Spleen (tissue), 11 donors: ENCODE data around the gene KMT2D. TPM values are rescaled to one million over a fixed set of nuclear protein-coding genes. Genes with fewer than 3 reads are reported as not detected.

Source experiments
- DNase-seq: peaks from one replicate; pipeline ENCODE4 v3.0.0-alpha.2; 2020
- H3K27ac ChIP-seq, 8 donors: fragments of 200-600 bp; sonication (generic) in 7 of 8; 1 replicate in 4 of 8; 2 replicates in 4 of 8; pipeline versions ENCODE4 v1.5.0 to v1.8.0; 2016 to 2021; ENCODE audit warnings: inconsistent platforms in 4 of 8, mild to moderate bottlenecking in 4 of 8, moderate library complexity in 1 of 8
- H3K27me3 ChIP-seq, 7 donors: fragments of 200-600 bp; sonication (generic) in 6 of 7; replicated peaks in 1 of 7; 1 replicate in 4 of 7; 2 replicates in 3 of 7; pipeline versions ENCODE4 v1.5.0 to v1.8.0; 2016 to 2021; ENCODE audit warnings: inconsistent platforms in 3 of 7, mild to moderate bottlenecking in 1 of 7
- H3K36me3 ChIP-seq, 6 donors: fragments of 200-600 bp; sonication (generic) in 5 of 6; 1 replicate in 4 of 6; 2 replicates in 2 of 6; pipeline versions ENCODE4 v1.5.0 to v1.8.0; 2016 to 2021; ENCODE audit warnings: inconsistent platforms in 2 of 6
- H3K4me1 ChIP-seq, 6 donors: fragments of 200-600 bp; sonication (generic) in 5 of 6; 1 replicate in 3 of 6; 2 replicates in 3 of 6; pipeline versions ENCODE4 v1.5.0 to v1.8.0; 2016 to 2021; ENCODE audit warnings: inconsistent platforms in 3 of 6
- H3K4me3 ChIP-seq, 8 donors: fragments of 200-600 bp; sonication (generic) in 7 of 8; 1 replicate in 4 of 8; 2 replicates in 4 of 8; pipeline versions ENCODE4 v1.5.0 to v1.8.0; 2016 to 2021; ENCODE audit warnings: inconsistent platforms in 4 of 8, mild to moderate bottlenecking in 4 of 8, moderate library complexity in 2 of 8
- H3K9me3 ChIP-seq, 8 donors: fragments of 200-600 bp; sonication (generic) in 7 of 8; 1 replicate in 4 of 8; 2 replicates in 4 of 8; pipeline versions ENCODE4 v1.5.0 to v1.8.0; 2016 to 2021; ENCODE audit warnings: inconsistent platforms in 4 of 8
- POLR2A ChIP-seq, 3 donors: fragments of 450-650 bp; IDR thresholded peaks; one replicate each; pipeline ENCODE4 v1.5.1; 2017; ENCODE audit warnings: antibody characterized with exemption in 3 of 3, mild to moderate bottlenecking in 1 of 3
- POLR2AphosphoS5 ChIP-seq, 3 donors: sonication (generic); formaldehyde crosslinking; IDR thresholded peaks; one replicate each; pipeline ENCODE4 v1.5.1; 2017; ENCODE audit warnings: antibody characterized with exemption in 3 of 3
- WGBS, 5 donors: extraction: QIAGEN DNeasy Blood & Tissue Kit in 3 of 5; methylation state at CpG; one replicate each; pipeline versions ENCODE4 v1.1.5 to v1.1.7; 2013 to 2018; 5-methylcytosine and 5-hydroxymethylcytosine counted together
- intact Hi-C: fragments of 100-400 bp; cut with DNase I; formaldehyde crosslinking; loops from one replicate; pipeline ENCODE4 v1.15.0; 2023; ENCODE audit warnings: low total_unique reads
- polyA plus RNA-seq, 3 donors: library from polyadenylated mRNA; stranded (reverse); fragments of 200-250 nt; gene quantifications; one replicate each; pipeline ENCODE4 v1.2.1, GENCODE V29; 2013
- total RNA-seq, 7 donors: library from RNA; depleted of rRNA in 3 of 7; stranded (reverse); fragments of >200 nt in 3 of 7; fragmentation: NEBNext Ultra II Directional in 4 of 7; extraction: Animal tissue kit (Norgen Biotek cat#: 25700) in 4 of 7; gene quantifications; one replicate each; pipeline versions ENCODE4 v1.1.0 to v1.2.1, GENCODE V29; 2016 to 2021
- TF ChIP-seq, protein P1 (sequence below), 11 experiments: fragments of 200-600 bp in 7 of 11; fragments of 450-650 bp in 4 of 11; sonication (generic) in 4 of 11; IDR thresholded peaks in 8 of 11; conservative IDR thresholded peaks in 3 of 11; 1 replicate in 7 of 11; 2 replicates in 4 of 11; pipeline versions ENCODE4 v1.4.0 to v1.8.0; 2016 to 2021; ENCODE audit warnings: antibody characterized with exemption in 11 of 11, inconsistent platforms in 4 of 11, mild to moderate bottlenecking in 1 of 11
- donor health status: healthy with polysubstance abuse.
- donor health status: DM: no; HTN: no; CAD: no; lungs with moderate emphysema.
- donor health status: DM: no; HTN: no; CAD: no.
- donor health status: Bipolar disorder and iron deficiency.
- donor health status: healthy.
- donor health status: DM: no; HTN: no; CAD: no.
- donor health status: DM: yes; HTN: yes; CAD: no.

The KMT2D gene
- total and polyA plus RNA-seq, 10 donors = 5.1 to 172 (median 140) TPM

DNA sequence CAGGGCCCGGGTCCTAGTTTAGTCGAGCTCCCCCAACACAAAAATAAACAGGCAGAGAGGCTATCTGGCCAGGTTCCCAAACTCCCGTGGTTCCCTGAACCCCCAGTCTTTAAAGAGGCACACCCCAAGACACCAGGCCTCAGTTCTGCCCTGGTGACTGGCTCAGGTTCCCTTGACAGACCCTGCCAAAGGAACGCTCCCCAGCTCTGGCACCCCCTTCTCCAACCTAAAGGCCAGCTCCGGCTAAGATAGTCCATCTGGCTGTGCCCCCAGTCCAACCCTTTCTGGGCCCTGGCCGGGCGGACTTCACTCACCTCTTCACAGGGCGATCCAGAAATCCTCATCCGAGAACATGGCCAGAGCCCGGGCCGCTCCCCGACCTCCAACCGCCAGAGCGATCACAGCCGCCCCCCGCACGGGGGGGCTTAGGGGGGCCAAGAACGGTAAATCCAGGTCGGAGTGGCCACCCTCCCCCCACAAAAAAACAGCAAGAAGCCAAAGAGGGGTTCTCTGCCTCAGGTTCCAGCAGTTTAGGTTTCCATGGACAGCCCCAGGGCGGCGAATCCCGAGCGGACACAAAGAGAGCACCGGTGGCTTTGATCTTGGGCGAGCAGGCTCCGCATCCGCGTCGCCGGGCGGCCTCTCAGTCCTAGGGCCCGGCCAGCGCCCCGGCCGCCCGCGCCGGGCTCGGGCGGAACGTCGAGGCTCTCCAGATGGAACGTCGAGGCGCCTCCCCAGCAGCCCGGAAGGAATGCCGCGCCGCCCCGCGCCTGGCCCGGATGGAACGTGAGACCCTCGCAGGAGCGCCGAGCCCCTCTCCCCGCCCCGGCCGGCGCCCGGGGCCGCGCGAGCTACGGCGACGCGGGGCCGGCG is 1.1 kb downstream of the KMT2D start:
- DNase-seq = peak; percentile 88
- intact Hi-C loops = loop anchor here (10.0 kb wide), 1 partner anchor 65 kb away; no protein-coding TSS in a partner anchor
- no peaks in the 10 kb centered on the region for H3K9me3 ChIP-seq
- WGBS, 5 donors = 0 to 1% (median 0%) methylated on average over 24 to 70 of the region's 70 CpGs
- TF ChIP-seq POLR2AphosphoS5 (IDR thresholded peaks at IDR 0.05) = peak in 1 of 3 donors; percentile 9
- TF ChIP-seq, protein P1, sequence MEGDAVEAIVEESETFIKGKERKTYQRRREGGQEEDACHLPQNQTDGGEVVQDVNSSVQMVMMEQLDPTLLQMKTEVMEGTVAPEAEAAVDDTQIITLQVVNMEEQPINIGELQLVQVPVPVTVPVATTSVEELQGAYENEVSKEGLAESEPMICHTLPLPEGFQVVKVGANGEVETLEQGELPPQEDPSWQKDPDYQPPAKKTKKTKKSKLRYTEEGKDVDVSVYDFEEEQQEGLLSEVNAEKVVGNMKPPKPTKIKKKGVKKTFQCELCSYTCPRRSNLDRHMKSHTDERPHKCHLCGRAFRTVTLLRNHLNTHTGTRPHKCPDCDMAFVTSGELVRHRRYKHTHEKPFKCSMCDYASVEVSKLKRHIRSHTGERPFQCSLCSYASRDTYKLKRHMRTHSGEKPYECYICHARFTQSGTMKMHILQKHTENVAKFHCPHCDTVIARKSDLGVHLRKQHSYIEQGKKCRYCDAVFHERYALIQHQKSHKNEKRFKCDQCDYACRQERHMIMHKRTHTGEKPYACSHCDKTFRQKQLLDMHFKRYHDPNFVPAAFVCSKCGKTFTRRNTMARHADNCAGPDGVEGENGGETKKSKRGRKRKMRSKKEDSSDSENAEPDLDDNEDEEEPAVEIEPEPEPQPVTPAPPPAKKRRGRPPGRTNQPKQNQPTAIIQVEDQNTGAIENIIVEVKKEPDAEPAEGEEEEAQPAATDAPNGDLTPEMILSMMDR (IDR thresholded peaks at IDR 0.05 in 8 of 11, conservative IDR thresholded peaks at IDR 0.05 in 3 of 11) = no peak
- H3K4me3 ChIP-seq = peak overlapping the region; percentile 83 to 97 (median 93)
- H3K27me3 ChIP-seq = no peaks in the 10 kb centered on the region
- peak overlapping the region; percentile 92 to 100 (median 97) for H3K27ac ChIP-seq
- H3K36me3 ChIP-seq = peaks cover 3 to 8% (median 7%) of the 10 kb centered on the region in 6 donors
- H3K4me1 ChIP-seq = peaks cover 39 to 80% (median 64%) of the 10 kb centered on the region in 6 donors

DNA sequence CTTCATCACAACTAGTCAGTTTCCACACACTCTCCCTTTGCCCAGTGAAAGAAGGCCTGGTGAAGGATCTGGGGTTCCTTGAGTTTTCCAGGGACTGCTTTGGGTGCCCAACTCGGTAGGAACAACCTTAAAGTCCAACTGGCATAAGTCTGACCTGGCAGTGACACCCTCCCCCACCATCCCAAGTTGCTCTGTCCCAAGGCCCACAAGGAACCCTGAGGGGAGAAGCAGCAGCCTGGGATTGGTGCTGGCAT is 1.6 kb downstream of the KMT2D start:
- Histone ChIP-seq H3K9me3 (no peaks in the 10 kb centered on the region), H3K4me3 (peak overlapping the region; percentile 83 to 97 (median 93)), H3K36me3 (peaks cover 4 to 14% (median 13%) of the 10 kb centered on the region in 6 donors), H3K27ac (peak overlapping the region; percentile 6 to 99 (median 97)), H3K27me3 (no peaks in the 10 kb centered on the region), H3K4me1 (peaks cover 39 to 82% (median 64%) of the 10 kb centered on the region in 6 donors)
- no peak for DNase-seq
- WGBS, 5 donors = 0 to 6% (median 5%) methylated on average over 1 of the region's 1 CpG
- TF ChIP-seq POLR2A (IDR thresholded peaks at IDR 0.05) (no peak), POLR2AphosphoS5 (IDR thresholded peaks at IDR 0.05) (no peak)
- TF ChIP-seq, protein P1 (IDR thresholded peaks at IDR 0.05 in 8 of 11, conservative IDR thresholded peaks at IDR 0.05 in 3 of 11) = no peak
- intact Hi-C loops = no loop called here

DNA sequence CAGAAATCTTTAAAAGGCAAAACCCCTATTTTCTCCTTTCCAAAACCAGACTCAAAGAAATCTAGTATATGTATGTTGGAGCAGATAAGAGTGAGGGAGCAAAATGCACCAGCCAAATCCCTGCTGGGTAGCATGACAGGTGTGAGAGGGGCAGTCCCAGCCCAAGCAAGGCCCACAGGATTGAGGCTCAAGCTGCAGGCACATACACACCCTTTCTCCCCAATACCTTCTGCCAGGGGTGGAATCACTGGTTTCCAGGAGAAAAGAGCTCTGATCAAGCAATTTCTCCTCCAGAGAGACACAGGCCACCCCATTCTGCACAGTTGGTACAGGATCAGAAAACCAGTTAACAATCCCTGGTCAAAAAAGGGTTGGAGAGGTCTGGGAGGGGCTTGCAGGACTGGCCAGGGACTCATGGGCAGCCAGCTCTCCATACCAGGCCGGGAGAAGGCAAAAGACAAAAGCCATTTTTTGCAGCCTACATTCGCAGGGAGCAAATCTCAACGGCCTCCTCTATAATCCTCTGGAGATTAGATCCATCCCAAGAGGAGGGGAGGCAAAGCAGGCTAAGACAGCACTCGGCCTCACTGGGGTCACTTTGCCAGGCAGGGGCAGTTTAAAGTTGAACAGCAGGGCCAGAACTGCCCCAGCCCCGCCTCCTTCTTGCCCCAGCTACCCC is 2.1 kb downstream of the KMT2D start:
- Histone ChIP-seq H3K27me3 (no peaks in the 10 kb centered on the region), H3K27ac (peak overlapping the region; percentile 6 to 99 (median 97)), H3K9me3 (no peaks in the 10 kb centered on the region), H3K4me1 (peaks cover 39 to 82% (median 63%) of the 10 kb centered on the region in 6 donors), H3K36me3 (peaks cover 4 to 18% (median 17%) of the 10 kb centered on the region in 6 donors), H3K4me3 (peak overlapping the region; percentile 83 to 97 (median 93))
- 1 to 7% (median 3%) methylated on average over 4 to 5 of the region's 5 CpGs for WGBS, 5 donors
- DNase-seq = no peak
- TF ChIP-seq, protein P1 (IDR thresholded peaks at IDR 0.05 in 8 of 11, conservative IDR thresholded peaks at IDR 0.05 in 3 of 11) = no peak
- no peak for TF ChIP-seq POLR2AphosphoS5 (IDR thresholded peaks at IDR 0.05)
- TF ChIP-seq POLR2A (IDR thresholded peaks at IDR 0.05) = no peak
- intact Hi-C loops = no loop called here

- Histone ChIP-seq H3K4me1 (peaks cover 39 to 85% (median 63%) of the 10 kb centered on the region in 6 donors), H3K27ac (peak overlapping the region in 7 of 8 donors; percentile 92 to 99 (median 97)), H3K36me3 (peaks cover 4 to 25% (median 23%) of the 10 kb centered on the region in 6 donors), H3K4me3 (peak overlapping the region; percentile 83 to 97 (median 93)), H3K9me3 (no peaks in the 10 kb centered on the region), H3K27me3 (no peaks in the 10 kb centered on the region)
- TF ChIP-seq POLR2AphosphoS5 (IDR thresholded peaks at IDR 0.05) = no peak
- no peak for TF ChIP-seq POLR2A (IDR thresholded peaks at IDR 0.05)
- TF ChIP-seq, protein P1 (IDR thresholded peaks at IDR 0.05 in 8 of 11, conservative IDR thresholded peaks at IDR 0.05 in 3 of 11) = no peak
- intact Hi-C loops = no loop called here
- no peak for DNase-seq
- 0 to 9% (median 4%) methylated on average over 4 of the region's 4 CpGs for WGBS, 5 donors
Measured at GRCh38 chr12:49057888-49058287, 2.7 kb downstream of the KMT2D start.
